Measurements from ENCODE around the gene MOSPD3.

Gene MOSPD3

GRCh38 chr7:100602889-100603725 is 9.2 kb upstream of the MOSPD3 start:
- H3K27ac ChIP-seq (replicated peaks; ENCODE audit: low read length), result peak overlapping the region; percentile 64

GRCh38 chr7:100603726-100604027 is 8.7 kb upstream of the MOSPD3 start:
- Histone ChIP-seq H2BK12ac (ENCODE audit: low read length) (no peak overlapping the region), H3K9ac (ENCODE audit: low read depth, low read length, poor library complexity) (no peak overlapping the region), H3K4ac (ENCODE audit: low read length) (no peak overlapping the region), H2BK5ac (ENCODE audit: low read length) (peak overlapping the region; percentile 63), H4K8ac (ENCODE audit: low read depth, low read length) (no peak overlapping the region), H2BK120ac (ENCODE audit: low read depth, low read length) (no peak overlapping the region), H3K4me3 (ENCODE audit: low read length in 2 of 2) (peak overlapping the region; percentile 50 to 75), H3K18ac (ENCODE audit: low read length) (peak overlapping the region; percentile 80), H3K23ac (ENCODE audit: low read depth, low read length, poor library complexity) (peak overlapping the region; percentile 3), H3K4me2 (ENCODE audit: insufficient read depth, low read length, poor library complexity, severe bottlenecking) (peak overlapping the region; percentile 59), H3K79me1 (ENCODE audit: low read depth, low read length) (peaks cover 9% of the 10 kb centered on the region), H2BK15ac (ENCODE audit: low read length) (peak overlapping the region; percentile 5), H3K27ac (replicated peaks; ENCODE audit: low read length) (peak overlapping the region; percentile 64), H2AFZ (ENCODE audit: low read length) (peak overlapping the region; percentile 79), H3K14ac (ENCODE audit: low read length) (no peak overlapping the region), H4K91ac (ENCODE audit: low read depth, low read length, poor library complexity) (peak overlapping the region; percentile 5), H3K36me3 (replicated peaks in 1 of 2; ENCODE audit: control insufficient read depth in 2 of 2, insufficient read depth in 2 of 2, low read length in 2 of 2) (no peaks in the 10 kb centered on the region), H2AK5ac (ENCODE audit: low read depth, low read length) (peak overlapping the region; percentile 49), H3K27me3 (ENCODE audit: control insufficient read depth in 3 of 3, insufficient read depth in 3 of 3, low read depth in 1 of 3, low read length in 3 of 3) (peaks cover 0 to 26% (median 4%) of the 10 kb centered on the region in 3 experiments), H3K4me1 (ENCODE audit: control insufficient read depth in 2 of 2, insufficient read depth in 1 of 2, low read depth in 1 of 2, low read length in 2 of 2) (peaks cover 25 to 34% of the 10 kb centered on the region in 2 donors), H3K9me3 (replicated peaks in 1 of 2; ENCODE audit: control insufficient read depth in 2 of 2, insufficient read depth in 1 of 2, low read depth in 1 of 2, low read length in 2 of 2) (no peaks in the 10 kb centered on the region)
- no peak for DNase-seq (ENCODE audit: low spot score)
- no CpG with 5 or more reads among the region's 10 CpGs for WGBS, 2 donors (ENCODE audit: extremely low coverage in 2 of 2, insufficient read length in 2 of 2, insufficient replicate concordance in 1 of 2)

More at GRCh38 chr7:100602889-100603725, 9.2 kb upstream of the MOSPD3 start:
- peaks cover 25 to 34% of the 10 kb centered on the region in 2 donors for H3K4me1 ChIP-seq (ENCODE audit: control insufficient read depth in 2 of 2, insufficient read depth in 1 of 2, low read depth in 1 of 2, low read length in 2 of 2)
- H3K4ac ChIP-seq (ENCODE audit: low read length), result peak overlapping the region; percentile 76
- peak overlapping the region; percentile 5 for H4K91ac ChIP-seq (ENCODE audit: low read depth, low read length, poor library complexity)
- no peaks in the 10 kb centered on the region for H3K9me3 ChIP-seq (replicated peaks in 1 of 2; ENCODE audit: control insufficient read depth in 2 of 2, insufficient read depth in 1 of 2, low read depth in 1 of 2, low read length in 2 of 2)
- H3K36me3 ChIP-seq (replicated peaks in 1 of 2; ENCODE audit: control insufficient read depth in 2 of 2, insufficient read depth in 2 of 2, low read length in 2 of 2), result no peaks in the 10 kb centered on the region
- peak overlapping the region; percentile 3 for H3K23ac ChIP-seq (ENCODE audit: low read depth, low read length, poor library complexity)
- peak overlapping the region; percentile 70 for H3K9ac ChIP-seq (ENCODE audit: low read depth, low read length, poor library complexity)
- H2AK5ac ChIP-seq (ENCODE audit: low read depth, low read length), result peak overlapping the region; percentile 76
- H3K4me3 ChIP-seq (ENCODE audit: low read length in 2 of 2), result peak overlapping the region; percentile 41 to 50
- no peak for DNase-seq (ENCODE audit: low spot score)
- H3K18ac ChIP-seq (ENCODE audit: low read length), result peak overlapping the region; percentile 92
- H2BK15ac ChIP-seq (ENCODE audit: low read length), result peak overlapping the region; percentile 5
- peak overlapping the region; percentile 59 for H3K4me2 ChIP-seq (ENCODE audit: insufficient read depth, low read length, poor library complexity, severe bottlenecking)
- H4K8ac ChIP-seq (ENCODE audit: low read depth, low read length), result no peak overlapping the region
- no peak overlapping the region for H3K14ac ChIP-seq (ENCODE audit: low read length)
- peak overlapping the region; percentile 72 for H2BK120ac ChIP-seq (ENCODE audit: low read depth, low read length)
- H3K79me1 ChIP-seq (ENCODE audit: low read depth, low read length), result peaks cover 9% of the 10 kb centered on the region
- peak overlapping the region; percentile 84 for H2BK5ac ChIP-seq (ENCODE audit: low read length)
- H3K27me3 ChIP-seq (ENCODE audit: control insufficient read depth in 3 of 3, insufficient read depth in 3 of 3, low read depth in 1 of 3, low read length in 3 of 3), result peaks cover 0 to 26% (median 4%) of the 10 kb centered on the region in 3 experiments
- no peak overlapping the region for H2BK12ac ChIP-seq (ENCODE audit: low read length)
- H2AFZ ChIP-seq (ENCODE audit: low read length), result peak overlapping the region; percentile 79
- WGBS, 2 donors (ENCODE audit: extremely low coverage in 2 of 2, insufficient read length in 2 of 2, insufficient replicate concordance in 1 of 2), result no CpG with 5 or more reads among the region's 21 CpGs

- H3K36me3 ChIP-seq (replicated peaks in 1 of 2; ENCODE audit: control insufficient read depth in 2 of 2, insufficient read depth in 2 of 2, low read length in 2 of 2), result no peaks in the 10 kb centered on the region
- no peak overlapping the region for H4K91ac ChIP-seq (ENCODE audit: low read depth, low read length, poor library complexity)
- peak overlapping the region; percentile 79 for H2AFZ ChIP-seq (ENCODE audit: low read length)
- H2AK5ac ChIP-seq (ENCODE audit: low read depth, low read length), result peak overlapping the region; percentile 49
- peaks cover 9% of the 10 kb centered on the region for H3K79me1 ChIP-seq (ENCODE audit: low read depth, low read length)
- H3K4ac ChIP-seq (ENCODE audit: low read length), result no peak overlapping the region
- H3K14ac ChIP-seq (ENCODE audit: low read length), result no peak overlapping the region
- H3K23ac ChIP-seq (ENCODE audit: low read depth, low read length, poor library complexity), result peak overlapping the region; percentile 98
- peaks cover 25 to 34% of the 10 kb centered on the region in 2 donors for H3K4me1 ChIP-seq (ENCODE audit: control insufficient read depth in 2 of 2, insufficient read depth in 1 of 2, low read depth in 1 of 2, low read length in 2 of 2)
- H3K4me3 ChIP-seq (ENCODE audit: low read length in 2 of 2), result peak overlapping the region; percentile 50 to 77
- H3K27me3 ChIP-seq (ENCODE audit: control insufficient read depth in 3 of 3, insufficient read depth in 3 of 3, low read depth in 1 of 3, low read length in 3 of 3), result peaks cover 0 to 26% (median 4%) of the 10 kb centered on the region in 3 experiments
- DNase-seq (ENCODE audit: low spot score), result no peak
- H3K4me2 ChIP-seq (ENCODE audit: insufficient read depth, low read length, poor library complexity, severe bottlenecking), result peak overlapping the region; percentile 96
- no CpG with 5 or more reads among the region's 70 CpGs for whole genome bisulfite sequencing, 2 donors (ENCODE audit: extremely low coverage in 2 of 2, insufficient read length in 2 of 2, insufficient replicate concordance in 1 of 2)
- H2BK12ac ChIP-seq (ENCODE audit: low read length), result no peak overlapping the region
- H4K8ac ChIP-seq (ENCODE audit: low read depth, low read length), result no peak overlapping the region
- H3K27ac ChIP-seq (replicated peaks; ENCODE audit: low read length), result peak overlapping the region; percentile 64
- peak overlapping the region; percentile 44 for H3K9ac ChIP-seq (ENCODE audit: low read depth, low read length, poor library complexity)
- peak overlapping the region; percentile 63 for H2BK5ac ChIP-seq (ENCODE audit: low read length)
- H3K9me3 ChIP-seq (replicated peaks in 1 of 2; ENCODE audit: control insufficient read depth in 2 of 2, insufficient read depth in 1 of 2, low read depth in 1 of 2, low read length in 2 of 2), result no peaks in the 10 kb centered on the region
- H2BK120ac ChIP-seq (ENCODE audit: low read depth, low read length), result no peak overlapping the region
- peak overlapping the region; percentile 97 for H2BK15ac ChIP-seq (ENCODE audit: low read length)
- H3K18ac ChIP-seq (ENCODE audit: low read length), result peak overlapping the region; percentile 94
Measured at GRCh38 chr7:100604028-100604975, 8.0 kb upstream of the MOSPD3 start.
